GM23338 (cell line): Measurements from ENCODE around the gene PHACTR1.

Source experiments
- CREB1 ChIP-seq: fragments of 250-450 bp; sonication (Bioruptor Pico); IDR thresholded peaks from 2 replicates; pipeline ENCODE4 v1.5.0; 2020; ENCODE audit warnings: low read depth, mild to moderate bottlenecking, moderate library complexity
- CTCF ChIP-seq, 2 experiments: fragments of 200-600 bp in 1 of 2; sonication (generic) in 1 of 2; conservative IDR thresholded peaks; 2 replicates each; pipeline versions ENCODE4 v1.5.1 to v1.6.1; 2016 to 2017; ENCODE audit warnings: antibody characterized with exemption in 2 of 2, low read depth in 2 of 2, mild to moderate bottlenecking in 2 of 2, moderate library complexity in 1 of 2
- ETS1 ChIP-seq: IDR thresholded peaks from 2 replicates; pipeline ENCODE4 v1.6.1; 2016; ENCODE audit warnings: antibody characterized with exemption
- EZH2 ChIP-seq: fragments of 200-600 bp; sonication (generic); IDR thresholded peaks from one replicate; pipeline ENCODE4 v1.8.0; 2017; ENCODE audit warnings: antibody characterized with exemption, mild to moderate bottlenecking, low read depth; ENCODE audit not compliant: unreplicated experiment
- EZH2phosphoT487 ChIP-seq: fragments of 200-600 bp; sonication (generic); IDR thresholded peaks from one replicate; pipeline ENCODE4 v1.8.1; 2018; ENCODE audit warnings: antibody characterized with exemption; ENCODE audit not compliant: unreplicated experiment
- JUNB ChIP-seq: IDR thresholded peaks from one replicate; pipeline ENCODE4 v1.6.1; 2016; ENCODE audit warnings: antibody characterized with exemption; ENCODE audit not compliant: unreplicated experiment
- NANOG ChIP-seq: IDR thresholded peaks from 2 replicates; pipeline ENCODE4 v1.6.1; 2016; ENCODE audit warnings: antibody characterized with exemption, borderline replicate concordance
- POLR2AphosphoS5 ChIP-seq: IDR thresholded peaks from 2 replicates; pipeline ENCODE4 v1.6.1; 2016; ENCODE audit warnings: antibody characterized with exemption, low read depth
- REST ChIP-seq: IDR thresholded peaks from one replicate; pipeline ENCODE4 v1.6.1; 2018; ENCODE audit warnings: antibody characterized with exemption; ENCODE audit not compliant: unreplicated experiment
- ZNF114 ChIP-seq: fragments of 250-450 bp; sonication (Bioruptor Pico); IDR thresholded peaks from 2 replicates; pipeline ENCODE4 v1.5.0; 2020; ENCODE audit warnings: mild to moderate bottlenecking, moderate library complexity
- ZNF331 ChIP-seq: fragments of 250-450 bp; sonication (Bioruptor Pico); IDR thresholded peaks from 2 replicates; pipeline ENCODE4 v1.5.0; 2020; ENCODE audit warnings: low read depth, mild to moderate bottlenecking, moderate library complexity
- ZNF462 ChIP-seq: fragments of 250-450 bp; sonication (Bioruptor Pico); IDR thresholded peaks from 2 replicates; pipeline ENCODE4 v1.5.0; 2020; ENCODE audit warnings: mild to moderate bottlenecking, moderate library complexity

- no peak for TF ChIP-seq REST
- TF ChIP-seq CTCF (conservative IDR thresholded peaks at IDR 0.05; ENCODE audit: low read depth in 2 of 2) = no peak
- no peak for TF ChIP-seq JUNB
- no peak for TF ChIP-seq POLR2AphosphoS5
- TF ChIP-seq EZH2 = no peak
- no peak for TF ChIP-seq ZNF114
- TF ChIP-seq ZNF462 (CRISPR knock-in tag) = no peak
- no peak for TF ChIP-seq ZNF331 (CRISPR knock-in tag)
- no peak for TF ChIP-seq EZH2phosphoT487
- no peak for TF ChIP-seq ETS1
- TF ChIP-seq CREB1 (CRISPR knock-in tag) = no peak
- no peak for TF ChIP-seq NANOG
Observed at GRCh38 chr6:13191461-13191860, 474.9 kb downstream of the PHACTR1 start.
